HEK293T (cell line): ENCODE data around the gene HOXD13.
A peak's percentile ranks its signal among the peaks of the same experiment; 100 is the strongest.

ENCODE experiments used
- CTCF ChIA-PET: fragments of 350-600 bp; formaldehyde crosslinking; extraction: SDS; loops from one replicate; lab custom pipeline; 2021; ENCODE audit warnings: antibody characterized with exemption, inconsistent platforms; lab: Yijun Ruan, JAX
- POLR2A ChIA-PET: fragments of 350-600 bp; formaldehyde crosslinking; extraction: SDS; loops from one replicate; lab custom pipeline; 2020; ENCODE audit warnings: antibody characterized with exemption, inconsistent platforms; lab: Yijun Ruan, JAX
- DNase-seq: peaks from one replicate; pipeline ENCODE4 v3.0.0; 2012; ENCODE audit warnings: mixed read lengths; ENCODE audit errors: extremely low spot score
- ARNT ChIP-seq: fragments of 450-650 bp; IDR thresholded peaks from 2 replicates; pipeline ENCODE4 v1.6.1; 2017; ENCODE audit warnings: mild to moderate bottlenecking
- BHLHE40 ChIP-seq: fragments of 450-650 bp; IDR thresholded peaks from 2 replicates; pipeline ENCODE4 v1.6.1; 2016; ENCODE audit warnings: mild to moderate bottlenecking, moderate library complexity, borderline replicate concordance
- CTBP1 ChIP-seq: fragments of 450-650 bp; IDR thresholded peaks from 2 replicates; pipeline ENCODE4 v1.6.1; 2016; ENCODE audit warnings: borderline replicate concordance
- ELF4 ChIP-seq: fragments of 450-650 bp; IDR thresholded peaks from 2 replicates; pipeline ENCODE4 v1.6.1; 2017; ENCODE audit warnings: antibody characterized with exemption
- FOXA1 ChIP-seq: fragments of 450-650 bp; IDR thresholded peaks from 2 replicates; pipeline ENCODE4 v1.6.1; 2016; ENCODE audit warnings: mild to moderate bottlenecking
- FOXK2 ChIP-seq: fragments of 450-650 bp; IDR thresholded peaks from 2 replicates; pipeline ENCODE4 v1.6.1; 2016; ENCODE audit warnings: mild to moderate bottlenecking
- FOXM1 ChIP-seq: fragments of 450-650 bp; IDR thresholded peaks from 2 replicates; pipeline ENCODE4 v1.6.1; 2017; ENCODE audit warnings: mild to moderate bottlenecking, borderline replicate concordance
- HDGF ChIP-seq: fragments of 450-650 bp; IDR thresholded peaks from 2 replicates; pipeline ENCODE4 v1.6.1; 2017; ENCODE audit warnings: antibody characterized with exemption, borderline replicate concordance
- L3MBTL2 ChIP-seq: fragments of 450-650 bp; conservative IDR thresholded peaks from 2 replicates; pipeline ENCODE4 v1.6.1; 2016; ENCODE audit warnings: mild to moderate bottlenecking
- LEF1 ChIP-seq: fragments of 450-650 bp; IDR thresholded peaks from 2 replicates; pipeline ENCODE4 v1.6.1; 2017; ENCODE audit warnings: mild to moderate bottlenecking, borderline replicate concordance
- NFRKB ChIP-seq: fragments of 450-650 bp; IDR thresholded peaks from 2 replicates; pipeline ENCODE4 v1.6.1; 2016; ENCODE audit warnings: mild to moderate bottlenecking, moderate library complexity
- PKNOX1 ChIP-seq: fragments of 450-650 bp; IDR thresholded peaks from 2 replicates; pipeline ENCODE4 v1.6.1; 2016
- SP1 ChIP-seq: fragments of 450-650 bp; IDR thresholded peaks from 2 replicates; pipeline ENCODE4 v1.6.1; 2017
- SUZ12 ChIP-seq: fragments of 450-650 bp; IDR thresholded peaks from 2 replicates; pipeline ENCODE4 v1.6.1; 2016; ENCODE audit warnings: mild to moderate bottlenecking
- TARDBP ChIP-seq: fragments of 450-650 bp; IDR thresholded peaks from 2 replicates; pipeline ENCODE4 v1.6.1; 2016
- ZNF384 ChIP-seq: fragments of 450-650 bp; IDR thresholded peaks from 2 replicates; pipeline ENCODE4 v1.6.1; 2016

Gene HOXD13

GRCh38 chr2:176088937-176089842 lies 3.3 kb upstream of the HOXD13 start:
- no peak for DNase-seq
- no peak for TF ChIP-seq HDGF
- no peak for TF ChIP-seq NFRKB
- TF ChIP-seq LEF1 = no peak
- no peak for TF ChIP-seq ZNF384
- POLR2A ChIA-PET = interaction anchor here (1.8 kb wide), 1 partner anchor 17 kb away, joined by 5 read pairs; no protein-coding TSS in a partner anchor
- CTCF ChIA-PET = interaction anchor here (0.7 kb wide), 1 partner anchor 8 kb away, joined by 3 read pairs; no protein-coding TSS in a partner anchor

- DNase-seq = no peak
- ChIA-PET CTCF (no interaction called here), POLR2A (interaction anchor here (1.8 kb wide), 1 partner anchor 16 kb away, joined by 5 read pairs; no protein-coding TSS in a partner anchor)
- TF ChIP-seq L3MBTL2 = no peak
- TF ChIP-seq BHLHE40 = no peak
- TF ChIP-seq ARNT = no peak
- TF ChIP-seq NFRKB = no peak
- no peak for TF ChIP-seq PKNOX1
- TF ChIP-seq SP1 = no peak
- TF ChIP-seq FOXM1 = no peak
- TF ChIP-seq HDGF = no peak
- TF ChIP-seq SUZ12 = no peak
- no peak for TF ChIP-seq LEF1
- no peak for TF ChIP-seq FOXA1
- no peak for TF ChIP-seq ZNF384
- no peak for TF ChIP-seq ELF4
- no peak for TF ChIP-seq TARDBP
- no peak for TF ChIP-seq FOXK2
- TF ChIP-seq CTBP1 = no peak
These were observed 2.6 kb upstream of the HOXD13 start for GRCh38 chr2:176089843-176090395.

- CTCF ChIA-PET = no interaction called here
- TF ChIP-seq LEF1 (no peak), CTBP1 (no peak), ZNF384 (no peak), ARNT (no peak), FOXM1 (no peak), FOXK2 (no peak), PKNOX1 (no peak), ELF4 (no peak), FOXA1 (no peak), TARDBP (no peak)
- POLR2A ChIA-PET = no interaction called here
- no peak for DNase-seq
These were observed 1.7 kb upstream of the HOXD13 start for GRCh38 chr2:176090862-176091261.

- ChIA-PET POLR2A (interaction anchor here (0.5 to 6.5 kb wide), 4 partner anchors 12 to 738 kb away, joined by 3 to 117 read pairs (median 4); partner anchors contain the start of gene HOXD11), CTCF (interaction anchor here (0.6 to 1.0 kb wide), 2 partner anchors 13 to 771 kb away, joined by 4 to 5 read pairs; no protein-coding TSS in a partner anchor)
These were observed 927 bp upstream of the HOXD13 start for GRCh38 chr2:176091329-176092258.

GRCh38 chr2:176093145-176093897 lies 800 bp downstream of the HOXD13 start:
- ChIA-PET POLR2A (interaction anchor here (0.8 to 6.5 kb wide), 5 partner anchors 11 to 92 kb away, joined by 3 to 117 read pairs (median 4); partner anchors contain the start of genes HOXD11 and LNPK), CTCF (interaction anchor here (0.6 to 1.0 kb wide), 5 partner anchors 8 to 1173 kb away, joined by 3 to 4 read pairs (median 3); no protein-coding TSS in a partner anchor)
- no peak for TF ChIP-seq ARNT
- TF ChIP-seq FOXA1 = no peak
- no peak for TF ChIP-seq BHLHE40
- TF ChIP-seq L3MBTL2 = peak; percentile 94
- TF ChIP-seq TARDBP = no peak
- no peak for DNase-seq

More at GRCh38 chr2:176091329-176092258, 927 bp upstream of the HOXD13 start:
- DNase-seq = no peak
- TF ChIP-seq ELF4 (no peak), SP1 (no peak), TARDBP (no peak)
